Mucosa of descending colon (tissue), 3 donors: Measurements from ENCODE around the gene HDGFL1. TPM values are rescaled to one million over a fixed set of nuclear protein-coding genes. Genes with fewer than 3 reads are reported as not detected.
A peak's percentile ranks its signal among the peaks of the same experiment; 100 is the strongest.

Experiments used
- ATAC-seq: fragments of 200-7000 bp; cut with Tn5 transposase; one replicate; pipeline ENCODE4 v1.9.1; 2020; ENCODE audit warnings: mild to moderate bottlenecking, moderate library complexity
- DNase-seq, 3 donors: peaks; one replicate each; pipeline ENCODE4 v3.0.0-alpha.2; 2020
- H3K36me3 ChIP-seq: fragments of 200-600 bp; one replicate; pipeline ENCODE4 v1.8.0; 2021; ENCODE audit warnings: low read depth, mild to moderate bottlenecking
- H3K4me1 ChIP-seq: fragments of 200-600 bp; one replicate; pipeline ENCODE4 v1.8.0; 2021; ENCODE audit warnings: low read depth, mild to moderate bottlenecking
- H3K4me3 ChIP-seq: fragments of 200-600 bp; one replicate; pipeline ENCODE4 v1.8.0; 2021; ENCODE audit warnings: mild to moderate bottlenecking
- H3K9me3 ChIP-seq: fragments of 200-600 bp; one replicate; pipeline ENCODE4 v1.8.0; 2021; ENCODE audit warnings: mild to moderate bottlenecking
- CTCF ChIP-seq: fragments of 200-600 bp; IDR thresholded peaks from one replicate; pipeline ENCODE4 v1.8.0; 2022; ENCODE audit warnings: antibody characterized with exemption, mild to moderate bottlenecking
- intact Hi-C, 2 donors: fragments of 100-400 bp; cut with DNase I in 1 of 2; cut with micrococcal nuclease in 1 of 2; formaldehyde crosslinking; loops; one replicate each; pipeline versions ENCODE4 v1.11.0 to v1.11.1; 2022; cut with DNase I, micrococcal nuclease
- long read RNA-seq, 2 donors: library from polyadenylated mRNA; unstranded; transcript quantifications; one replicate each; pipeline ENCODE4 v2.0.0, GENCODE V29; 2019 to 2021
- total RNA-seq, 3 donors: library from RNA; stranded (reverse); fragmentation: NEBNext Ultra II Directional in 2 of 3; extraction: Animal tissue kit (Norgen Biotek cat#: 25700) in 2 of 3; gene quantifications; one replicate each; pipeline versions ENCODE4 v1.2.1 to v1.2.4, GENCODE V29; 2021 to 2023
- donor health status: DM: no; HTN: no; CAD: no; lungs with moderate emphysema.
- donor health status: DM: no; HTN: no; CAD: no.
- donor health status: DM: no; HTN: yes; CAD: no.

HDGFL1 gene
- total RNA-seq = not detected
- long read RNA-seq, donor 1 = 0 reads
- long read RNA-seq, donor 2 = 0 reads

- Histone ChIP-seq H3K9me3 (peaks cover 7% of the 10 kb centered on the region), H3K4me1 (no peaks in the 10 kb centered on the region), H3K36me3 (no peaks in the 10 kb centered on the region), H3K4me3 (no peak within 1 kb of the TSS)
- intact Hi-C loops = no loop called here
- ATAC-seq (no peak), DNase-seq (peak in 1 of 3 donors; percentile 41)
- TF ChIP-seq CTCF = no peak
Observed at GRCh38 chr6:22569281-22570184, at the start of gene HDGFL1. HDGFL1 (plus strand) TSS chr6:22569566; CDS start chr6:22569576, 10 bp downstream.

GRCh38 chr6:22521035-22521434 is 48.3 kb upstream of the HDGFL1 start:
- no peaks in the 10 kb centered on the region for H3K36me3 ChIP-seq

GRCh38 chr6:22526736-22527135 is 42.6 kb upstream of the HDGFL1 start:
- intact Hi-C loops = no loop called here
- Histone ChIP-seq H3K36me3 (no peaks in the 10 kb centered on the region), H3K9me3 (no peaks in the 10 kb centered on the region), H3K4me3 (no peak overlapping the region), H3K4me1 (no peaks in the 10 kb centered on the region)
- no peak for ATAC-seq
- no peak for DNase-seq
- no peak for TF ChIP-seq CTCF

More at GRCh38 chr6:22521035-22521434, 48.3 kb upstream of the HDGFL1 start:
- no peaks in the 10 kb centered on the region for H3K9me3 ChIP-seq
- no peaks in the 10 kb centered on the region for H3K4me1 ChIP-seq
- DNase-seq = no peak
- H3K4me3 ChIP-seq = no peak overlapping the region
- no peak for ATAC-seq
- TF ChIP-seq CTCF = no peak
- intact Hi-C loops = no loop called here

GRCh38 chr6:22529866-22530265 is 39.5 kb upstream of the HDGFL1 start:
- Histone ChIP-seq H3K4me3 (no peak overlapping the region), H3K4me1 (no peaks in the 10 kb centered on the region), H3K9me3 (no peaks in the 10 kb centered on the region), H3K36me3 (no peaks in the 10 kb centered on the region)
- no peak for TF ChIP-seq CTCF
- intact Hi-C loops = no loop called here
- DNase-seq = no peak
- ATAC-seq = no peak

- Histone ChIP-seq H3K36me3 (no peaks in the 10 kb centered on the region), H3K4me3 (no peak overlapping the region), H3K9me3 (no peaks in the 10 kb centered on the region), H3K4me1 (no peaks in the 10 kb centered on the region)
- no peak for DNase-seq
- intact Hi-C loops = no loop called here
- ATAC-seq = no peak
- TF ChIP-seq CTCF = no peak
Observed at GRCh38 chr6:22530506-22530905, 38.9 kb upstream of the HDGFL1 start.
